ENCODE results near the gene TMEM217.
A peak's percentile ranks its signal among the peaks of the same experiment; 100 is the strongest.

The TMEM217 gene

DNA sequence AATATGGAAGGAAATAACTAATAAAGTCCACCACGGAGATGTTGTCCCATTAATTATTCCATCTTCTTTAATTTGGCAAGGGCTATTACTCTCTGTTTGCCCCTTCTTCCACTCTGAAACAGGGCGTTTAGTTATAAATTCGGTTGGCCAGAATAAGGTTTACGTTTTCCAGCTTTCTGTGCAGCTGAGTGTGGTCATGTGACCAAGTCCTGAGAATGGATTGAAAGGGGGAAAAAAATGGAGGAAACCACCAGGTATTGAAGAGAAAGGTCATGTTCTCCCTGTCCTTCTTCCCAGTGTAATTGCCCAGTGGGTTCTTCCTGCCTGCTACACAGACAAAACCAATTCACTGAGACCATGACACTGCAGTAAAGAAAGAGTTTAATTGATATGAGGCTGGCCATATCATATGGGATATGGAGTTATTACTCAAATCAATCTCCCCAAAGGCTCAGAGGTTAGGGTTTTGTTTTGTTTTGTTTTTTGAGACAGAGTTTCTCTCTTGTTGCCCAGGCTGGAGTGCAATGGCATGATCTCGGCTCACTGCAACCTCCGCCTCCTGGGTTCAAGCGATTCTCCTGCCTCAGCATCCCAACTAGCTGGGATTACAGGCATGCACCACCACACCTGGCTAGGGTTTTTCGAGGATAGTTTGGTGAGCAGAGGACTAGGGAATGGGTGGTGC lies 14.7 kb downstream of the TMEM217 start:
- no peak for DNase-seq

GRCh38 chr6:37242429-37243052 lies 15.4 kb downstream of the TMEM217 start:
- no peak for DNase-seq

GRCh38 chr6:37241775-37242428 lies 16.0 kb downstream of the TMEM217 start:
- DNase-seq, result no peak

GRCh38 chr6:37241131-37241530 lies 16.8 kb downstream of the TMEM217 start:
- DNase-seq, result no peak

- DNase-seq, result peak; percentile 96
Observed at GRCh38 chr6:37239950-37240713, 17.8 kb downstream of the TMEM217 start.

GRCh38 chr6:37239526-37239925 lies 18.4 kb downstream of the TMEM217 start:
- DNase-seq, result no peak

DNA sequence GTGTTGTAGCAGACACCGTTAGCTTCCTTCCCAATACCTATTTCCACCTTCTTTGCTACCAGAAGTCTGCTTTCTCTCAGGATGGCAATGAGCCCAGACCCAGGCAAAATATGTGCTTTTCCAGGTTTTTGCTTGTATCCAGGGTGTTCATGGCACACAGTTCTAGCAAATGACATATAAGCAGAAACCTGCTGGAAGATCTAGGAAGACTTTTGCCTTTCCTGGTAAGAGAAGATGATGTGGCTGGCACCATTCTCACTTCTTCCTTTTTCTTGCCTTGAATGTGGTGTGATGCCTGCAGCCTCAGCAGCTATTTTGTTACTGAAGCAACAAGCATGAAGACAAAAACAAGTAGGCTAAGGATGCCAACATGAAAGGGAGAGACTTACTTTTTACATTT lies 19.6 kb downstream of the TMEM217 start:
- DNase-seq, result no peak

DNA sequence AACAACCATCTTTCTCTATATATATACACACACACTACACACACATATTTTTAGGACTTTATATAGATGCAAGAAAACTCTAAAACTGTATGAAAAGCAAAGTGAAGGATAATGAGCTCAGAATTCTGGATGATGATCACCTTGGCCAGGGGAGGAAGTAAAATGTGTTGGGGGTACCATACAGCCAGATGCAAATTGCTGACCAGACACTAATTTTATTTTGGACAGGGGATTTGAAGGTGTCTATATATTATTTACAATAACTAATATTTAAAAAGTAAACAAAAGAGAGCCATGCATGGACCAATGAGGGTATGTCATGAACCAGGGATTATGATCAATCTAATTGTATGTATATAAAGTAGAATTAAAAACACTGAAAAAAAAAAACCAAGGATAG lies 20.2 kb downstream of the TMEM217 start:
- no peak for DNase-seq

DNA sequence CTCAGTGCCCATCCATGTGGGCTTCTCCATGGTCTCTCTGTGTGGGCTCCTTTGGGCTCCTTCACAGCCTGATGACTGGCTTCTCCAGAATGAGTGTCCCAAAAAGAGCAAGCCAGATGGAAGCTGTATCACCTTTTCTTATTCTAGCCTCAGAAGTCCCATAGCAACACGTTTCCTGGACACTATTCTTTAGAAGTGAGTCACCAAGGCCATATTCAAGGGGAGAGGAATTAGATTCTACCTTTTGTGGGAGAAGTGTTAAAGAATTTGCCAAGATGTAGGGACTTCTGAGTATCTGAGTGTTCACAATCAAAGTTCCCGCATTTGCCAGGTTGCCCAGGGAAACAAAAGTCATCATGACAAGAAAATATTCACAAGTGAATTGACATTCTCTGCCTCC lies 21.0 kb downstream of the TMEM217 start:
- no peak for DNase-seq

DNA sequence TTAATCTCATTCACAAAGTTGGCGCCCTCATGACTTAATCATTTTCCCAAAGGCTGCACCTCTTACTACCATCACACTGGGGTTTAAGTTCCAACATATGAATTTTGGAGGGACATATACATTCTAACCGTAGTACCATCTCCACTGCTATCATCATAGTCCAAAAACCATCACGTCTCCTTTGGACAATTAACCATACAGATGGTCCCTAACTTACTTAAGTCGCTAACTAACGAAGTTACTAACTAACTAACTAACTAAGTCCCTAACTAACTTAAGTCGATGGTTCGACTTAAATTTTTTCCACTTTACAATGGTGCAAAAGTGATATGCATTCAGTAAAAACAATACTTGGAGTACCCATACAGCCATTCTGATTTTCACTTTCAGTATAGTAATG lies 24.4 kb downstream of the TMEM217 start:
- DNase-seq, result no peak

DNA sequence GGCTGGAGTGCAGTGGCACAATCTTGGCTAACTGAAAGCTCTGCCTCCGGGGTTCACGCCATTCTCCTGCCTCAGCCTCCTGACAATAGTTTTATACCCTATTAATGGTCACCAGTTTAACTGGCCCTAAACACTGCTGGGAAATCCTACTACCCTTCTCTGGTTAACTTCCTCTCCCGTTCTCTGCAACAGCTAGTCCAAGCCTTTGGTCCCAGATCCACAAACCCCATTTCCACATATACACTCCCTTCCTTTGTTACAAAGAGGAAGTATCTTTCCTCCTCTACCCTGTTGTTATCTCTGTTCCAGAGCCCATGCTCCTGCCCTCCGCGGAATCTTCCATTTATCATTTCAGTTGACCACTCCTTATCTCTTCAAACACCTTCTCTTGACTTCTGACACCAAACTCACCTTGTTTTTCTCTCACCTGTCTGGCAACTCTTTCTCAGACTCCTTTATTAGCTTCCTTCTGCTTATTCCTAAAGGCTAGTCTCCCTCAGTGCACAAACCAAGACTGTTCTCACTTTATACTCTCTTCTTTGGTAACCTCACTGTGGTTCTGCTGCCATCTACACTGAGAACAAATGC lies 25.4 kb downstream of the TMEM217 start:
- no peak for DNase-seq

GRCh38 chr6:37230104-37230503 lies 27.8 kb downstream of the TMEM217 start:
- no peak for DNase-seq

GRCh38 chr6:37225350-37226169 lies 32.4 kb downstream of the TMEM217 start:
- DNase-seq, result no peak

- DNase-seq, result no peak
Observed at GRCh38 chr6:37222992-37223391, 35.0 kb downstream of the TMEM217 start.

DNA sequence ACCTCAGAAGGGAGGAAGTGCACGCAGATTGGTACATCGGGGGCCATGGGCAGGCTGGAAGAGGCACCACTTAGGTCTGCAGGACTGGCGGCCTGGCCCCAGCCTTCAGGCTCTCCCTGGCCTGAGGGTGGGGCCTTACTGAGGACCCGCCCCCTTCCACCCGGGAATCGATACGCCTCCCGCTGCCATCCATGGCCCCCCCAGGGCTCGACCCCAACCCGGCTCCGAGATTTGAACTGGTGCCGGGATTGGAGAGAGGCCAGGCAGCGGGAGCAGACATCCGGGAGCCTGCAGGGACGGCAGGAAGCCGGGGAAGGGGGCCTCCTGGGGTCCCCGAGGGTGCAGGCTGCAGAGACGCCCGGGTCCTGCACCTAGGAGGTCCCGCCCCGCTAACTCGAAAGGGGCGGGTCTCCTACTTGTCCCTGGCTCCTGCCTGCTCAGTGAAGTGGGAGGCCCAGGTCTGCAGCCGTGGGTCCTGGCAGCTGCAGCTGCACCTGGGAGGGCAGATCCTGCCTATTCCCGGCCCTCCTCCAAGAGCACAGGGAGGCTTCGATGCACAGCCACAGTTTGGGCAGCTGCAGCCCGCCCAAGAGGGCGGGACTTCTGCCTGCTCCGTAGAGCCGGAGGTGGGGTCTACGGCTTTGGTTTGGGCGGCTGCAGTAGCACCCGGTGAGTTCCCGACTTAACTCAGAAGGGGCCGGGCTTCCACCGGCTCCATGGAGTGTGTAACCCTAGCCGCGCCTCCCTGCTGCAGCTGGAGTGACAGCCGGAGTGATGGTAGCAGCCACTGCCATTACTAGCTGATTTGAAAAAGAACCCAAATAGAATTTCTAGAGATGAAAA lies 35.6 kb downstream of the TMEM217 start:
- peak; percentile 98 for DNase-seq

- no peak for DNase-seq
Observed at GRCh38 chr6:37221585-37222124, 36.3 kb downstream of the TMEM217 start.

DNA sequence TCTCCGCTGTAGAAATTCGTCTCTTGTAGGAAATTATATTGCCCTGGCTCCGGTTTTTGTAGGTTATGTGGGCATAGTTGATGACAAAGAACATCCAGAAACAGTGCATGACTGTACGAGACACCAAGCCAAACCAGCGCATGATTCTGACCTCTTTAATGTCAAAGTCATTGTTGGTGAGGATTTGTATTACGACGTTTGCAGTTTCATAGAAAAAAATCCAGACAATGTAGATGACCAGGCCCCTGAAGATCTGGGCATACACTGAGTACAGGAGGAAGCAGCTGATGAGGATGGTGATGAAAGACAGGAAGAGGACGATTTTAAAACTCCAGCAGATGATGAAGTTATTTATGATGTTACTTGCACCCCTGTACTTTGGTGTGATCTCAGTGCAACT lies 39.4 kb downstream of the TMEM217 start:
- no peak for DNase-seq

GRCh38 chr6:37218061-37218460 lies 39.9 kb downstream of the TMEM217 start:
- DNase-seq, result no peak

DNA sequence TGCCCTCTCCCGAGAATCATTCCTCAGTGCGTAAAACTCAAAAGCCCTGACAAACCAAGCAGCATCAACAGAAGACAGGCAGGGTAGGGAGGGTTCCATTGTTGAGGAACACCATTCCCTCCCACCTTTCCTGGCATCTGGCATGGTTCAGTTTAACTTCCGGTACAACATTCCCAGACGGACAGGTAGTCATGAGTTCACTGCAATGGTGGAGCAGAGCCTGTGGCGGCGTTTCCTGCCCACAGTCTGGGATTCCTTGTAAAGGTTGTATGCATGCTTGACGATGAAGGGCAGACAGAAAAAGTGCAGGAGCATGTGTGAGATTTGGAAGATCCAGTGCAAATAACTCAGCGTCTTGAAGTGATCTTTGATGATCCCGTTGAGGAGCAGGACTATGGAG lies 45.7 kb downstream of the TMEM217 start:
- DNase-seq, result no peak

DNA sequence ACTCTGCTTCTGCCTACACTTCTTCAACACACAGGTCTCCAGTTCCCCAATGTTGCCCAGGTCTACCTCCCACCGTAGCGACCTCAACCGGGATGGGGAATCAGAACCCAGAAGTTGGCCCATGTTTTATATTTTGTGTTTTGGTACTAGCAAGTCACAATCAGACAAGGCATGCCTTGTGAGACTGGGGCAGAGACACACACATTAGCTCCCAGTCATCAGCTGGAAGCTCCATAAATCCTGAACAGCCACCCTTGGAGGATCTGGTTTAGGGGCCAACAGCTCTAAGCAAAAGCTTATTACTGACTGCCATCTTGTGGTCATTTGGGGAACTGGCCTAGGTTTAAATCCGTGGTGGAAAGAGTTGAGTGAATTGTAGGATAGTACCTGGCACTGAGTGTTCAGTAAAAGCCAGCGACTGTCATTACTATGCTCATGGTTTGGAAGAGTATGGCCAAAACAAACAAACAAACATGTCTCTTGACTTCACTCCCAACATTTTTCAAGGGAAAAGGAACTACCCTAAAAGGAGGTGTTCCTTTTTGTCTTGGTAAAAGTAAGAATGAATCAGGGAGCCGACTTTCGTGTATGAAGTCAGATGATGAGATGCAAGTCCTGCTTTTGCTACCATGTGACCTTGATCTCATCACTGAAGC lies 47.5 kb downstream of the TMEM217 start:
- DNase-seq, result peak; percentile 67
